ENCODE measurements around the gene FHL2.
"Not testable (repeated sequence)": the region's sequence is repeated elsewhere in the genome, so short reads cannot be mapped to it uniquely, and the experiment has no call there.

DNA sequence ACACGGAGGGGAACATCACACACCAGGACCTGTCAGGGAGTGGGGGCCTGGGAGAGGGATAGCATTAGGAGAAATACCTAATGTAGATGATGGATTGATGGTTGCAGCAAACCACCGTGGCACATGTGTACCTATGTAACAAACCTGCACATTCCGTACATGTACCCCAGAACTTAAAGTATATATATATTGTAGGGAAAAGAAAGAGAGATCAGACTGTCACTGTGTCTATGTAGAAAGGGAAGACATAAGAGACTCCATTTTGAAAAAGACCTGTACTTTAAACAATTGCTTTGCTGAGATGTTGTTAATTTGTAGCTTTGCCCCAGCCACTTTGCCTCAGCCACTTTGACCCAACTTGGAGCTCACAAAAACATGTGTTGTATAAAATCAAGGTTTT lies 26.0 kb upstream of the FHL2 start:
- not testable (repeated sequence) for TF ChIP-seq POLR2A (IDR thresholded peaks at IDR 0.05)
- TF ChIP-seq, protein P1, sequence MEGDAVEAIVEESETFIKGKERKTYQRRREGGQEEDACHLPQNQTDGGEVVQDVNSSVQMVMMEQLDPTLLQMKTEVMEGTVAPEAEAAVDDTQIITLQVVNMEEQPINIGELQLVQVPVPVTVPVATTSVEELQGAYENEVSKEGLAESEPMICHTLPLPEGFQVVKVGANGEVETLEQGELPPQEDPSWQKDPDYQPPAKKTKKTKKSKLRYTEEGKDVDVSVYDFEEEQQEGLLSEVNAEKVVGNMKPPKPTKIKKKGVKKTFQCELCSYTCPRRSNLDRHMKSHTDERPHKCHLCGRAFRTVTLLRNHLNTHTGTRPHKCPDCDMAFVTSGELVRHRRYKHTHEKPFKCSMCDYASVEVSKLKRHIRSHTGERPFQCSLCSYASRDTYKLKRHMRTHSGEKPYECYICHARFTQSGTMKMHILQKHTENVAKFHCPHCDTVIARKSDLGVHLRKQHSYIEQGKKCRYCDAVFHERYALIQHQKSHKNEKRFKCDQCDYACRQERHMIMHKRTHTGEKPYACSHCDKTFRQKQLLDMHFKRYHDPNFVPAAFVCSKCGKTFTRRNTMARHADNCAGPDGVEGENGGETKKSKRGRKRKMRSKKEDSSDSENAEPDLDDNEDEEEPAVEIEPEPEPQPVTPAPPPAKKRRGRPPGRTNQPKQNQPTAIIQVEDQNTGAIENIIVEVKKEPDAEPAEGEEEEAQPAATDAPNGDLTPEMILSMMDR (IDR thresholded peaks at IDR 0.05 in 4 of 5, conservative IDR thresholded peaks at IDR 0.05 in 1 of 5): not testable (repeated sequence)

Data from gastrocnemius medialis (tissue), 4 donors.